B cell (primary cell): ENCODE results near the gene DNASE1. TPM values are rescaled to one million over a fixed set of nuclear protein-coding genes. Genes with fewer than 3 reads are reported as not detected.

Experiments
- ATAC-seq: fragments of 200-7000 bp; cut with Tn5 transposase; one replicate; pipeline ENCODE4 v1.10.0; 2021; ENCODE audit warnings: low read depth, mild to moderate bottlenecking, moderate number of reproducible peaks, moderate library complexity
- CTCF ChIA-PET: fragments of 350-600 bp; sonication (Branson Sonifier 250); formaldehyde crosslinking; loops from one replicate; lab custom pipeline; 2021; ENCODE audit warnings: antibody characterized with exemption, inconsistent platforms; lab: Charles Lee
- POLR2A ChIA-PET: fragments of 350-600 bp; sonication (Branson Sonifier 250); formaldehyde crosslinking; loops from one replicate; lab custom pipeline; 2021; ENCODE audit warnings: antibody characterized with exemption; lab: Charles Lee
- DNase-seq: peaks from one replicate; pipeline ENCODE4 v3.0.0; 2013
- H2AFZ ChIP-seq: 2 replicates; pipeline ENCODE4 v1.6.1; 2012; ENCODE audit warnings: mild to moderate bottlenecking, low read depth, low read length; ENCODE audit not compliant: insufficient read depth, poor library complexity, severe bottlenecking
- H3K27ac ChIP-seq, 2 donors: 1 replicate in 1 of 2; 2 replicates in 1 of 2; pipeline ENCODE4 v1.5.1; 2012 to 2013; ENCODE audit warnings: low read length in 2 of 2, mild to moderate bottlenecking in 2 of 2, moderate library complexity in 1 of 2
- H3K27me3 ChIP-seq, 4 experiments: fragments of 200-600 bp in 1 of 4; sonication (generic) in 1 of 4; replicated peaks in 1 of 4; 1 replicate in 2 of 4; 2 replicates in 2 of 4; pipeline versions ENCODE4 v1.6.1 to v1.7.0; 2013 to 2016; ENCODE audit warnings: low read length in 3 of 4, mild to moderate bottlenecking in 2 of 4, mixed read lengths in 1 of 4, moderate library complexity in 1 of 4; ENCODE audit not compliant: insufficient read depth in 4 of 4, control insufficient read depth in 3 of 4; ENCODE audit errors: control extremely low read depth in 1 of 4
- H3K36me3 ChIP-seq, 2 experiments: replicated peaks in 1 of 2; 1 replicate in 1 of 2; 2 replicates in 1 of 2; pipeline versions ENCODE4 v1.6.1 to v1.7.1; 2013; ENCODE audit warnings: low read length in 1 of 2; ENCODE audit not compliant: insufficient read depth in 2 of 2, control insufficient read depth in 1 of 2; ENCODE audit errors: control extremely low read depth in 1 of 2, extremely low read depth in 1 of 2
- H3K4me1 ChIP-seq, 2 donors: fragments of 200-600 bp in 1 of 2; sonication (generic) in 1 of 2; 1 replicate in 1 of 2; 2 replicates in 1 of 2; pipeline versions ENCODE4 v1.5.1 to v1.6.1; 2013 to 2017; ENCODE audit warnings: low read length in 2 of 2; ENCODE audit not compliant: control insufficient read depth in 2 of 2, insufficient read depth in 2 of 2
- H3K4me2 ChIP-seq: replicated peaks from 2 replicates; pipeline ENCODE3; 2012; ENCODE audit warnings: mild to moderate bottlenecking, low read depth, low read length; ENCODE audit not compliant: poor library complexity, severe bottlenecking
- H3K4me3 ChIP-seq, 5 experiments: fragments of 200-600 bp in 1 of 5; sonication (generic) in 1 of 5; 1 replicate in 3 of 5; 2 replicates in 2 of 5; pipeline versions ENCODE4 v1.5.1 to v1.7.0; 2011 to 2016; ENCODE audit warnings: low read length in 4 of 5, mild to moderate bottlenecking in 4 of 5, low read depth in 2 of 5, control low read depth in 1 of 5, moderate library complexity in 1 of 5; ENCODE audit not compliant: insufficient read depth in 1 of 5; ENCODE audit errors: control extremely low read depth in 1 of 5, extremely low read depth in 1 of 5
- H3K79me2 ChIP-seq: fragments of 200-600 bp; sonication (generic); one replicate; pipeline ENCODE4 v1.6.0; 2016; ENCODE audit warnings: low read length; ENCODE audit not compliant: control insufficient read depth, insufficient read depth
- H3K9ac ChIP-seq: fragments of 200-600 bp; sonication (generic); 2 replicates; pipeline ENCODE4 v1.6.1; 2017; ENCODE audit warnings: mild to moderate bottlenecking, low read length, moderate library complexity
- H3K9me3 ChIP-seq, 3 donors: one replicate each; pipeline versions ENCODE4 v1.6.1 to v1.7.1; 2013; ENCODE audit warnings: low read length in 2 of 3; ENCODE audit not compliant: control insufficient read depth in 2 of 3, insufficient read depth in 1 of 3; ENCODE audit errors: control extremely low read depth in 1 of 3
- H4K20me1 ChIP-seq: 2 replicates; pipeline ENCODE4 v1.6.0; 2012; ENCODE audit warnings: mild to moderate bottlenecking, low read length; ENCODE audit not compliant: insufficient read depth, control insufficient read depth, poor library complexity, severe bottlenecking
- H3K27ac Mint-ChIP-seq: one replicate; pipeline ENCODE4 v1.8.0; 2021; ENCODE audit warnings: mixed read lengths
- H3K27me3 Mint-ChIP-seq: one replicate; pipeline ENCODE4 v1.8.0; 2021; ENCODE audit warnings: mixed read lengths
- H3K4me1 Mint-ChIP-seq: one replicate; pipeline ENCODE4 v1.8.0; 2021; ENCODE audit warnings: mixed read lengths
- H3K4me3 Mint-ChIP-seq: one replicate; pipeline ENCODE4 v1.8.0; 2021; ENCODE audit warnings: mixed read lengths
- H3K9me3 Mint-ChIP-seq: one replicate; pipeline ENCODE4 v1.8.0; 2022; ENCODE audit warnings: mixed read lengths; ENCODE audit not compliant: insufficient read depth
- CTCF ChIP-seq: fragments of 200-600 bp; IDR thresholded peaks from one replicate; pipeline ENCODE4 v1.8.0; 2022; ENCODE audit warnings: antibody characterized with exemption, mild to moderate bottlenecking
- EZH2 ChIP-seq: IDR thresholded peaks from 2 replicates; pipeline ENCODE4 v1.6.1; 2012; ENCODE audit warnings: borderline replicate concordance, low read depth, mild to moderate bottlenecking, moderate library complexity, low read length; ENCODE audit not compliant: insufficient read depth, poor library complexity, severe bottlenecking
- WGBS: methylation state at CpG from one replicate; pipeline ENCODE4 v1.1.5; 2013; ENCODE audit warnings: missing lambda C conversion rate; ENCODE audit not compliant: insufficient coverage; 5-methylcytosine and 5-hydroxymethylcytosine counted together
- intact Hi-C: fragments of 100-400 bp; cut with micrococcal nuclease; formaldehyde crosslinking; loops from one replicate; pipeline ENCODE4 v1.10.0; 2022
- polyA plus RNA-seq: library from polyadenylated mRNA; depleted of rRNA; stranded (reverse); fragments of >200 nt; gene quantifications from 2 replicates; pipeline ENCODE4 v1.2.3, GENCODE V29; 2012
- total RNA-seq, 2 donors: library from RNA; stranded (reverse); fragments of 120-200 nt in 1 of 2; gene quantifications; 1 replicate in 1 of 2; 2 replicates in 1 of 2; pipeline versions ENCODE4 v1.2.3 to v1.2.4, GENCODE V29; 2013 to 2022

Gene DNASE1
- total and polyA plus RNA-seq, 2 donors (not counting 1 experiment from before 2014, with no cell fraction given) = 53.3 to 53.7 TPM

GRCh38 chr16:3640207-3640606 is 14.3 kb upstream of the DNASE1 start:
- Mint-ChIP-seq H3K27ac (no peak overlapping the region), H3K9me3 (no peaks in the 10 kb centered on the region), H3K4me1 (peaks cover 24% of the 10 kb centered on the region), H3K4me3 (no peak overlapping the region), H3K27me3 (no peaks in the 10 kb centered on the region)
- TF ChIP-seq EZH2 (no peak), CTCF (no peak)
- ChIA-PET CTCF (no interaction called here), POLR2A (no interaction called here)
- Histone ChIP-seq H3K27ac (no peak overlapping the region), H3K9me3 (no peaks in the 10 kb centered on the region), H3K36me3 (peaks cover 0 to 33% of the 10 kb centered on the region in 2 experiments), H3K4me2 (no peak overlapping the region), H3K9ac (no peak overlapping the region), H3K4me3 (no peak overlapping the region), H3K4me1 (peaks cover 13 to 27% of the 10 kb centered on the region in 2 donors), H3K79me2 (peaks cover 64% of the 10 kb centered on the region), H4K20me1 (no peaks in the 10 kb centered on the region), H3K27me3 (no peaks in the 10 kb centered on the region), H2AFZ (no peak overlapping the region)
- WGBS = 100% methylated on average over 2 of the region's 3 CpGs
- ATAC-seq = no peak
- no peak for DNase-seq
- intact Hi-C loops = no loop called here

GRCh38 chr16:3640632-3641501 is 13.6 kb upstream of the DNASE1 start:
- H3K4me1 Mint-ChIP-seq = peaks cover 23% of the 10 kb centered on the region
- CTCF ChIA-PET = interaction anchor here (1.4 kb wide), 1 partner anchor 9 kb away, joined by 3 read pairs; no protein-coding TSS in a partner anchor
- TF ChIP-seq EZH2 (no peak), CTCF (no peak)
- Histone ChIP-seq H4K20me1 (no peaks in the 10 kb centered on the region), H3K36me3 (peaks cover 0 to 37% of the 10 kb centered on the region in 2 experiments), H3K4me2 (peak overlapping the region; percentile 6), H3K9me3 (no peaks in the 10 kb centered on the region), H3K4me3 (no peak overlapping the region), H3K27ac (no peak overlapping the region), H3K27me3 (no peaks in the 10 kb centered on the region), H3K79me2 (peaks cover 57% of the 10 kb centered on the region), H3K4me1 (peaks cover 13 to 27% of the 10 kb centered on the region in 2 donors), H3K9ac (no peak overlapping the region), H2AFZ (no peak overlapping the region)
- no peaks in the 10 kb centered on the region for H3K27me3 Mint-ChIP-seq
- ATAC-seq = no peak
- intact Hi-C loops = no loop called here
- POLR2A ChIA-PET = no interaction called here
- H3K4me3 Mint-ChIP-seq = no peak overlapping the region
- no peaks in the 10 kb centered on the region for H3K9me3 Mint-ChIP-seq
- H3K27ac Mint-ChIP-seq = no peak overlapping the region
- 97% methylated on average over 17 of the region's 17 CpGs for WGBS
- no peak for DNase-seq
